ENCODE measurements around the gene MVD.

DNA sequence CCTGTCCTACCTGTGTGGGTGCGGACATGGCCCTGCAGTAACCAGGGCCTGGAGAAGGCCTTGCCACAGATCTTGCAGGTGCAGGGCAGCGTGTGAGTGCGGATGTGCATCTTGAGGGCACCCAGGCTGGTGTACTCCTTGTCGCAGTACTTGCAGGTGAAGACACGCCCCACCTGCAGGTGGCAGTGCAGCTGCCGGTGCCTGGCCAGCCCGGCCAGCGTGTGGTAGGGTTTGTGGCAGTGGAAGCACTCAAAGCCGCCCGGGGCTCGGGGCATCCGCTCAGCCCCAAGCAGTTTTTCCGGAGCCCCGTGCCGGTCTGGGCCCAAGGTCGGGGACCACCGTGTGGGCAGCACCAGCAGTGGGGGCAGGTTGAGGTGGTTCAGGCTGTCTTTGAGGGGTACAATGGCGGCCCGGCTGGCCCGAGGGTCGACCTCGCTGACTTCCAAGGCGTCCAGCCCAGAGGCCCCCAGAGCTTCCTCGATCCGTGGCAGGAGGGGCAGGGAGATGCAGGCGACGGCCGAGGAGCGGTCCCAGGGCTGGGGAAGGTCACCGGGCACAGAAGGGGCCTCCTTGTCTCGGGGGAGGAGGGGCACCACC, 18.3 kb upstream of the MVD start:
- TF ChIP-seq, protein P1, sequence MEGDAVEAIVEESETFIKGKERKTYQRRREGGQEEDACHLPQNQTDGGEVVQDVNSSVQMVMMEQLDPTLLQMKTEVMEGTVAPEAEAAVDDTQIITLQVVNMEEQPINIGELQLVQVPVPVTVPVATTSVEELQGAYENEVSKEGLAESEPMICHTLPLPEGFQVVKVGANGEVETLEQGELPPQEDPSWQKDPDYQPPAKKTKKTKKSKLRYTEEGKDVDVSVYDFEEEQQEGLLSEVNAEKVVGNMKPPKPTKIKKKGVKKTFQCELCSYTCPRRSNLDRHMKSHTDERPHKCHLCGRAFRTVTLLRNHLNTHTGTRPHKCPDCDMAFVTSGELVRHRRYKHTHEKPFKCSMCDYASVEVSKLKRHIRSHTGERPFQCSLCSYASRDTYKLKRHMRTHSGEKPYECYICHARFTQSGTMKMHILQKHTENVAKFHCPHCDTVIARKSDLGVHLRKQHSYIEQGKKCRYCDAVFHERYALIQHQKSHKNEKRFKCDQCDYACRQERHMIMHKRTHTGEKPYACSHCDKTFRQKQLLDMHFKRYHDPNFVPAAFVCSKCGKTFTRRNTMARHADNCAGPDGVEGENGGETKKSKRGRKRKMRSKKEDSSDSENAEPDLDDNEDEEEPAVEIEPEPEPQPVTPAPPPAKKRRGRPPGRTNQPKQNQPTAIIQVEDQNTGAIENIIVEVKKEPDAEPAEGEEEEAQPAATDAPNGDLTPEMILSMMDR (IDR thresholded peaks at IDR 0.05): no peak
- no peak for TF ChIP-seq POLR2AphosphoS5 (IDR thresholded peaks at IDR 0.05)
- TF ChIP-seq POLR2A (IDR thresholded peaks at IDR 0.05): no peak

Data from breast epithelium (tissue), 3 donors.